ENCODE results near the gene PCDH9.
"Not testable (repeated sequence)": the region's sequence is repeated elsewhere in the genome, so short reads cannot be mapped to it uniquely, and the experiment has no call there.

PCDH9 gene

DNA sequence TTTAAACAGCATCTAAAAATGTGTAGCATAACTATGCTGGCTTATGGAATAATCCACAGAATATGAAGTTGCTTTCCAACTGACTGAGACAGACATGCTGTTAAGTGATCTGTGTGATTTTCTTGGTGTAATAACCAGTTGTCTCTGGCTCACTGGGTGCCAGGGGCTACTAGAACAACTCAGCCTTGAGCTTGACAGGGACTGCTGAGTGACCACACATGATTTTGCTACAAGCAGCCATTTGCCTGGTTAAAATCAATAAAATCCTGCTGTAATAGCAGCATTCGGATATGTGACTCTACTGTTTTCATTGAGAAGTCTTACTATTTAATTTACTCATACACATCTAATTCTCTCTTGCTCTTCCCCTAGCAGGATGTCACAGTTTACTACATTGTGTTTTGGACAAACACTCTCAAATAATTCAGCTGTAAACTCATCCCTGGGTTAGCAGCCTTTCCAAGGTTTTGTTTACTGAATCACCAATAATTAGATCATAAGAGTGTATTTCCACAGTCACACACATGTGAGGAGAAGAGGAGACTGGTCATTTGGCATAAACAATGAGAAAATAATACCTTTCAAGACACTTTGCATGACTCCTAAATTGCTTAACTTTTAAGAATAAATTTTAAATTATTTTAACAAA is 426.2 kb downstream of the PCDH9 start:
- FAIRE-seq (no peak), DNase-seq (ENCODE audit: insufficient read length) (no peak)
- TF ChIP-seq TAF1 (IDR thresholded peaks at IDR 0.05; ENCODE audit: borderline replicate concordance, low read depth, low read length) (no peak), POLR2A (IDR thresholded peaks at IDR 0.05; ENCODE audit: low read depth, low read length) (no peak)

DNA sequence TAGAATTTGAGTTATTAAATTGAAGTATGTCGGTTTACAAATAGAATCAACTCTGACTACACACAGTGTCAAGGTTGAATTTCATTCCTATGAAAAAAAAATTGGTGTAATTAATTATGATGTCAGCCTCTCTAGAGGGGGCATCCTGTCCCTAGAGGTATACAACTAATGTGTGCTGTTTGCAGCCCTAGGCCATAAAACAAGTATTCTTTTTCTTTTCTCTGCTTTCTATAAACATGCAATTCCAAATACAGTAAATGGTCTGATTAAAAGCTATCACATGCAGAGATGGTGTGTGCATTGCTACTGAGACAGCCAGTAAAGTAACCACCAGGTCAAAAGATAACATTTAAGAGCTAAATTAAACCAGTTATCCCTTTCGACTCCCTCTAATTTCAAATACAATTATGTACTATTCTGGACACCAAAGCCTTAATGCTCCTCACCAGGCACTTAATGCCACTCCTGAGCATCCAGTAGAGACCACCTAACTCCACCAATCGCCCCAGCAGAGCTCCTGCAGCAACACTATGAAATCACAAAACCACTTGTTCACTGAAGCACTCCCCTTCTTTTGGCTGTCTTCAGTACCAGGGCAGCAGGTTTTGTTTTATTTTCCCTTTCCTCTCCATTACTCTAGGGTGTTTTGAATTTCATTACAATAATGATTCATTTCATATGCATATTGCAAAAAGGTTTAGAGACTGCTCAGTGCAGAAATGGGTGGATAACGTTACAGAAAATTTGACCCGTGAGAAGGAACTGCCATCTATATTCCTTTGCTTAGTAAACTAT is 426.9 kb downstream of the PCDH9 start:
- DNase-seq (ENCODE audit: insufficient read length) (no peak), FAIRE-seq (no peak)
- TF ChIP-seq POLR2AphosphoS5 (IDR thresholded peaks at IDR 0.05; ENCODE audit: low read depth, low read length), result no peak
- no peak for TF ChIP-seq POLR2A (IDR thresholded peaks at IDR 0.05; ENCODE audit: low read depth, low read length)
- no peak for TF ChIP-seq TAF1 (IDR thresholded peaks at IDR 0.05; ENCODE audit: borderline replicate concordance, low read depth, low read length)

DNA sequence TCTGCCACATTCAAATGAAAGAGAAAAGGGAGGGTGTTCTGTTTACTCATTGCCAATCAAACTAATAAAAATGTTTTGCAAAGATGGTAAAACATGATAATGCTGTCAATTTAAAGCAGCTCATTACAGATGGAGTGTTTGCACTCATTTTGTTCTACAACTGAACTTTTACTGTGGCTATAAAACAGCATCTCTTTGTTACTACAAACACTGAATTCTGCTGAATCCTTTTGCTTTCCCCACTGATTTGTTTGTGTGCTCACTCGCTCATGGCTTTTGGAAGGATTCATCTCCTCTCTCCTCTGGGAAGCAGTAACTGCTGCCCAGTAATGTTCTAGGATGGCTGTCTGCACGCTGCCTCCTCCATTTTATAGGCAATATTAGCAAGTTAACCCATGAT is 434.5 kb downstream of the PCDH9 start:
- FAIRE-seq (no peak), DNase-seq (ENCODE audit: insufficient read length) (no peak)
- TF ChIP-seq POLR2AphosphoS5 (IDR thresholded peaks at IDR 0.05; ENCODE audit: low read depth, low read length) (no peak), POLR2A (IDR thresholded peaks at IDR 0.05; ENCODE audit: low read depth, low read length) (no peak), TAF1 (IDR thresholded peaks at IDR 0.05; ENCODE audit: borderline replicate concordance, low read depth, low read length) (no peak)

DNA sequence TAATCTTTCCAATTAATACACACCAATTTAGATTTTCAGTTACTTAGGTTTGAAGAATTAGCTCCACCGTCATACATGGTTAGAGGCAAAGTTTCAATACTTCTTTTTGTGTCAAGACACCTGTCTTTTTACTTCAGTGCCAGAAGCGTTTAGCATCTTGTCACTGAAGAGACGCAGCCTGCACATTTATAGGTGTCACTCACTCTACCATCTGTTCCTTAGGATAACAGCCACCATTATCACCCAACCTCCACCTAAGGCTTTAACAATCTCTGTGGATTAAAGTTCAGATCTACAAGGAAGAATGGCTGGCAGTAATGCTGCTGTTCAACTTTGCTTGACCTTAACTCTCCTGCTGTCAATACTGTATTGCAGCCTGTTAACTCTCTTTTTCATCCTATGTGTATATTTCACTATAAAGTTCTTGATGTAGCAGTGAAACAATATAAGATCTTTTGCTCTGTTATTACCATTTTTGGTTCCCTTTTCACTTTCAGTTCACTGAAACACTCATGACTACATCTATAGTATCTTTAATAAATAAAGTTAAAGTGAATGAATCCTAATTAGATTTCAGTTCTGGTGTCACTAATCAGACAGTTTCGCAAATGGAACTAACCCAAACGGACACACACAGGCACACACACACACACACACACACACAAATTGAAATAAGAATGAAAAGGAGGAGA is 435.6 kb downstream of the PCDH9 start:
- DNase-seq (ENCODE audit: insufficient read length) (no peak), FAIRE-seq (no peak)
- no peak for TF ChIP-seq POLR2AphosphoS5 (IDR thresholded peaks at IDR 0.05; ENCODE audit: low read depth, low read length)
- no peak for TF ChIP-seq TAF1 (IDR thresholded peaks at IDR 0.05; ENCODE audit: borderline replicate concordance, low read depth, low read length)
- no peak for TF ChIP-seq POLR2A (IDR thresholded peaks at IDR 0.05; ENCODE audit: low read depth, low read length)

DNA sequence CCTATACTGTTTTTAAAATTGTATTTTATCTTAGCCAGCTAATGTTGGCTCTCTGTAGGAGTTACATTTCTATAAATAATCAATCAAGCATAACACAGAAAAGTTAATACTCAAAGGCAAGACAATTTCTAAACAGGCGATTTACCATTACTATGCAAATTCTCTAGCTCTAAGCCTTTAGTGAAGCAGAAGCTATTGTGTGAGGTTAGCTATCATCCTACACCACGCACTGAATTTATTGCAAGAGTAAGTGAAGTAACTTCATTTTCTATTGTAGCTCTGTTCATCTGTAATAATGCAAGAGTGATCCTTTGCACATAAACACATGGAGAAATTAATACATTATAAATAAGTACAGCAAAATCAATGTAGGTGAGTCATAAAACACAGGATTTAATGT is 439.3 kb downstream of the PCDH9 start:
- no peak for TF ChIP-seq POLR2AphosphoS5 (IDR thresholded peaks at IDR 0.05; ENCODE audit: low read depth, low read length)
- TF ChIP-seq TAF1 (IDR thresholded peaks at IDR 0.05; ENCODE audit: borderline replicate concordance, low read depth, low read length), result no peak
- TF ChIP-seq POLR2A (IDR thresholded peaks at IDR 0.05; ENCODE audit: low read depth, low read length), result no peak
- DNase-seq (ENCODE audit: insufficient read length) (no peak), FAIRE-seq (no peak)

DNA sequence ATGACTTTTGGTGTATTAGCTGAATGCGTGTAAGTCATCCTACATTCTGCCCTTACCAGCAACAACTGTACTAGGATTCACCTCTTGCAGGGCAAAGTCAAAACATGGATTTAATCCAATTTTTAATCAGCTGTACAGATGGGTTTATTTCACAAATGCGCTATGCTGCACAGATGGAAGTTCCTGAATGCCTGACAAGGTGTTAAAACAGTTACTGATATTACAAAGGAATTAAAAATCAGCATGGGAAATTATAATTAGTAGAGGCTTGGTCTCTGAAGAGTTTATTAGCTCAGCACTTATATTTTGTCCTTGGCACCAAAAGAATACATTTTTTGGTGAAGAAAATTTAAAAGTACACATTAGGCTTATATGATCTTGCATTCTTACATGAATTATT is 448.9 kb downstream of the PCDH9 start:
- DNase-seq (ENCODE audit: insufficient read length) (no peak), FAIRE-seq (no peak)
- TF ChIP-seq POLR2AphosphoS5 (IDR thresholded peaks at IDR 0.05; ENCODE audit: low read depth, low read length) (no peak), TAF1 (IDR thresholded peaks at IDR 0.05; ENCODE audit: borderline replicate concordance, low read depth, low read length) (no peak), POLR2A (IDR thresholded peaks at IDR 0.05; ENCODE audit: low read depth, low read length) (no peak)

DNA sequence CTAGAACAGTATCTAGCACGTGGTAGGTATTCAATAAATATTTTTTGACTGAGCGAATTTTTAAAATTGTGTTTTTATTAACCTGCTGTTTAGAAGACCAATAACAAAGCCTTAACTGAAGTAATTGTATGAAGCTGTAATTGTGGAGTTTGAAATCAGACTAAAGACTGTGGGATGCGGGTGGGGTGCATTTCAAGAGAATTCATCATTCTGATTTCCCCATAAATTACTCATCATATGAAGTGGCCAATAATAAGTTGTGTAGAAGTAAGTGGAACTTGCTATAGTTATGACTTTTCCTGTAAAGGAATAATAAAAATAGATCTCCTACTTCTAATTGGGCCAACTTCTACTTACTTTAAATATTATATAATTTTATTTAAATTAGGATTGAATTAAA is 449.3 kb downstream of the PCDH9 start:
- FAIRE-seq, result no peak
- DNase-seq (ENCODE audit: insufficient read length), result no peak
- TF ChIP-seq POLR2AphosphoS5 (IDR thresholded peaks at IDR 0.05; ENCODE audit: low read depth, low read length) (no peak), TAF1 (IDR thresholded peaks at IDR 0.05; ENCODE audit: borderline replicate concordance, low read depth, low read length) (no peak), POLR2A (IDR thresholded peaks at IDR 0.05; ENCODE audit: low read depth, low read length) (no peak)

DNA sequence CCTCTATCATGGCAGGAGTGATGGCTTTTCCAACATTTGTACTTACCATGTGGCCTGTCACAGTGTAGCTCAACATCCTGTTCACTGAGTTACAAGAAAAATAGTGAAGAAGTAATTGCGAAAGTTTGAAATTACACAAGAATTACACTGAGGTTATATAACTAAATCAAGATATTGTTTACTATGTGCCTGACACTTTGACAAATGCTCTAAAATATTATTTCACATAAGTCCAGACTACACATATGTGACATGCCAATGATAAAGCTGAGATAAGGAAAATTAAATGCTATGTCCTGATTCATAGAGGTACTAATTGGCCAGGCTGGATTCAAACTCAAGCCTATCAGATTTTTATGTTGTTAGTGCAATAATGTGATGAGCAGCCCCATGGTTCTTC is 451.7 kb downstream of the PCDH9 start:
- DNase-seq (ENCODE audit: insufficient read length), result no peak

DNA sequence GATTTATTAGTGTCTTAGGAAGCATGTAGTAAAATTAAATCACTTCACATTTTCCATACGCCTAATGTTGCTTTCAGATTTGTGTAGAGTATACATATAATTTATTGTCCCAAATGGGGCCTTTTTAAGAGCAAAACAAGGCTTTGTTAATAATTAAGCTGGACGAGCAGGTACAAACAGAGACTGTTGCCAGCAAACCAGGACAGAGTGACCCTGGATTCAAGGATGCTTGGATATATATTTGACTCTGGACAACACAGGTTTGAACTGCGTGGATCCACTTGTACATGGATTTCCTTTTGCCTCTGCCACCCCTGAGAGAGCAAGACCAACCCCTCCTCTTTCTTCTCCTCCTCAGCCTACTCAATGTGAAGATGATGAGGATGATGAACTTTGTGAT is 454.9 kb downstream of the PCDH9 start:
- FAIRE-seq (no peak), DNase-seq (ENCODE audit: insufficient read length) (no peak)
- TF ChIP-seq POLR2A (IDR thresholded peaks at IDR 0.05; ENCODE audit: low read depth, low read length) (no peak), POLR2AphosphoS5 (IDR thresholded peaks at IDR 0.05; ENCODE audit: low read depth, low read length) (no peak), TAF1 (IDR thresholded peaks at IDR 0.05; ENCODE audit: borderline replicate concordance, low read depth, low read length) (no peak)

More for the DNA sequence above, 451.7 kb downstream of the PCDH9 start:
- no peak for FAIRE-seq
- TF ChIP-seq POLR2A (IDR thresholded peaks at IDR 0.05; ENCODE audit: low read depth, low read length), result no peak
- no peak for TF ChIP-seq POLR2AphosphoS5 (IDR thresholded peaks at IDR 0.05; ENCODE audit: low read depth, low read length)
- no peak for TF ChIP-seq TAF1 (IDR thresholded peaks at IDR 0.05; ENCODE audit: borderline replicate concordance, low read depth, low read length)

DNA sequence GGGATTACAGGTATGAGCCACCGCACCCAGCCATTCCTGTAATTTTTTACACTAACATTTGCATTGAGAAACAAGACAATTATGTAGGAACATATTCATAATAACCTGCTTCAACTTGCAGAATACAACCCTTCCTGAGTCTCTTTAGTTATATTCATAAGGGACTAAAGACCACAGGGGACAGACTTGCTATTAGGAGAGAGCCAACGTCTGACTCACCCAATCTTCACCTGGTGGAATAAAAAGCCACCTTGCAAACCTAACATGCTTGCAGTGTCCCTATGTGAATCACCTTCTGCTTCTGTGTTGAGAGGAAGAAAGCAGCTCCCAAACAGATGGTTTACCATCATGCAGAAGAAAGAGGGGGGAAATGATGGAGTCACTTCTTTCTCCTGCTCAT is 456.1 kb downstream of the PCDH9 start:
- TF ChIP-seq TAF1 (IDR thresholded peaks at IDR 0.05; ENCODE audit: borderline replicate concordance, low read depth, low read length) (no peak), POLR2A (IDR thresholded peaks at IDR 0.05; ENCODE audit: low read depth, low read length) (no peak), POLR2AphosphoS5 (IDR thresholded peaks at IDR 0.05; ENCODE audit: low read depth, low read length) (no peak)
- DNase-seq (ENCODE audit: insufficient read length) (no peak), FAIRE-seq (no peak)

DNA sequence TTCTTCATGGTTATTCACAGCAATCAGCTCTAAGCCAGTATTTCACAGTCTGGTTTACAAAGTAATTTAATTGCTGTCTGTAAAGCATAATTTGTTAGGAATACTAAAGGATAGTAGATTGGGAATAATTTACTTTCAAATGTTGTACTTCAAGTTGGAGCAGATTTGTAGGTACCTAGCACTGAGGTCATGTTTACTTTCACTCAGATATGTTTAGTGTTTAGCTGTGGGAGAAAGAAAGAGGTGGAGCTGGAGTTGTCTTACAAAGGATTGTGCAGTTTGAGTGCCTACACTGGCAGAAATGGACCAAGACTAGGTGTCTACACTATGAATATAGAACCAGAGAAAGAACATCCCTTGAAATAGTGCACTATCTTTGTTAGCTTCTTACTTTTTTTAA is 464.6 kb downstream of the PCDH9 start:
- FAIRE-seq (no peak), DNase-seq (ENCODE audit: insufficient read length) (no peak)
- no peak for TF ChIP-seq POLR2AphosphoS5 (IDR thresholded peaks at IDR 0.05; ENCODE audit: low read depth, low read length)
- TF ChIP-seq TAF1 (IDR thresholded peaks at IDR 0.05; ENCODE audit: borderline replicate concordance, low read depth, low read length), result no peak
- no peak for TF ChIP-seq POLR2A (IDR thresholded peaks at IDR 0.05; ENCODE audit: low read depth, low read length)

DNA sequence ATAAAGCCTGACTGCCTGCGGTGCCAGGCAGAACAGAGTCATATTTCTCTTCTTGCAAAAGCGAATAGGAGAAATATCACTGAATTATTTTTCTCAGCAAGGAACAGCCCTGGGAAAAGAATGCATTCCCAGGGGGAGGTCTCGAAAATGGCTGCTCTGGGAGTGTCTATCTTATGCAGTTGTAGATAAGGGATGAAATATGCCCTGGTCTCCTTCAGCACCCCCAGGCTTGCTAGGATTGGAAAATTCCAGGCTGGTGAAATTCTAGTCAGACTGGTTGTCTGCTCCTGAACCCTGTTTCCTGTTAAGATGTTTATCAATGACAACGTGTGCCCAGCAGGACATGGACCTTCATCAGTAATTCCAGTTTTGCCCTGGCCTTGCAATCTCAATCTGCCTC is 469.5 kb downstream of the PCDH9 start:
- DNase-seq (ENCODE audit: insufficient read length); FAIRE-seq: not testable (repeated sequence)
